Smooth muscle cell of trachea (primary cell): Measurements from ENCODE around the gene PPP2R5E. TPM values are rescaled to one million over a fixed set of nuclear protein-coding genes. Genes with fewer than 3 reads are reported as not detected.

Experiments used
- total RNA-seq: library from RNA; depleted of rRNA; stranded (reverse); fragments of >200 nt; gene quantifications from 2 replicates; pipeline ENCODE4 v1.2.1, GENCODE V29; 2014

Gene PPP2R5E
- 16.2 and 29.1 TPM in 2 replicates for total RNA-seq

GRCh38 chr14:63543000-63543825, at the start of gene PPP2R5E:
Gene PPP2R5E (minus strand): TSS chr14:63543377. CDS start chr14:63539685, 3,692 bp downstream.

Other genes with a start within 250 kb of the PPP2R5E start
- gene GPHB5, start 224.4 kb downstream of the PPP2R5E start, total RNA-seq, result not detected in 2 replicates
- gene WDR89, start 98.5 kb upstream of the PPP2R5E start, total RNA-seq, result 6.6 and 9.2 TPM in 2 replicates
- gene SGPP1, start 184.7 kb upstream of the PPP2R5E start, total RNA-seq, result 35.6 and 39.0 TPM in 2 replicates